GM18499 (cell line): ENCODE measurements around the gene MALT1.
"Not testable (repeated sequence)": the region's sequence is repeated elsewhere in the genome, so short reads cannot be mapped to it uniquely, and the experiment has no call there.

Experiments
- ATAC-seq: cut with Tn5 transposase; IDR thresholded peaks from one replicate; pipeline ENCODE4 v1.9.1; 2021; ENCODE audit warnings: moderate number of reproducible peaks; ENCODE audit not compliant: insufficient read depth, unreplicated experiment

The MALT1 gene, protein sequence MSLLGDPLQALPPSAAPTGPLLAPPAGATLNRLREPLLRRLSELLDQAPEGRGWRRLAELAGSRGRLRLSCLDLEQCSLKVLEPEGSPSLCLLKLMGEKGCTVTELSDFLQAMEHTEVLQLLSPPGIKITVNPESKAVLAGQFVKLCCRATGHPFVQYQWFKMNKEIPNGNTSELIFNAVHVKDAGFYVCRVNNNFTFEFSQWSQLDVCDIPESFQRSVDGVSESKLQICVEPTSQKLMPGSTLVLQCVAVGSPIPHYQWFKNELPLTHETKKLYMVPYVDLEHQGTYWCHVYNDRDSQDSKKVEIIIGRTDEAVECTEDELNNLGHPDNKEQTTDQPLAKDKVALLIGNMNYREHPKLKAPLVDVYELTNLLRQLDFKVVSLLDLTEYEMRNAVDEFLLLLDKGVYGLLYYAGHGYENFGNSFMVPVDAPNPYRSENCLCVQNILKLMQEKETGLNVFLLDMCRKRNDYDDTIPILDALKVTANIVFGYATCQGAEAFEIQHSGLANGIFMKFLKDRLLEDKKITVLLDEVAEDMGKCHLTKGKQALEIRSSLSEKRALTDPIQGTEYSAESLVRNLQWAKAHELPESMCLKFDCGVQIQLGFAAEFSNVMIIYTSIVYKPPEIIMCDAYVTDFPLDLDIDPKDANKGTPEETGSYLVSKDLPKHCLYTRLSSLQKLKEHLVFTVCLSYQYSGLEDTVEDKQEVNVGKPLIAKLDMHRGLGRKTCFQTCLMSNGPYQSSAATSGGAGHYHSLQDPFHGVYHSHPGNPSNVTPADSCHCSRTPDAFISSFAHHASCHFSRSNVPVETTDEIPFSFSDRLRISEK

DNA sequence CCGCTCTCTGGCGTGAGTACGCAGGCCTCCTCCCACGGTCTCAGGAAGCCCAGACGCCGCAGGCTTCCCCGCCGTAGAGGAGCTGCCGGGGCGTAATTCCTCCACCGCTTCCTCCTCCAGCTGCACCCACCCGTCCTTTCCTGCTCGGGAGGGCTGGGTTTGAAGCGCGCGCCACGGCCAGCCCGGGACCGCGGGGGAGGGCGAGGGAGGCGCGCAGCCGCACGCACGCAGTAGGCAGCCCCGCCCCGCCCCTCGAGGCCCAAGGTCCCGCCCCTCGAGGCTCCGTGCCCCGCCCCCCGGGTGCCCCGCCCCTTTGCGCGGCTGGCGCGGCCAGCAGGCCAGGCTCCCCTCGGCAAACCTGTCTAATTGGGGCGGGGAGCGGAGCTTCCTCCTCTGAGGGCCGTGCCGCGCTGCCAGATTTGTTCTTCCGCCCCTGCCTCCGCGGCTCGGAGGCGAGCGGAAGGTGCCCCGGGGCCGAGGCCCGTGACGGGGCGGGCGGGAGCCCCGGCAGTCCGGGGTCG lies at the start of gene MALT1:
Gene MALT1 (plus strand): TSS at position 355 of the 521 bp plus-strand sequence. CDS start 179 bp downstream, outside the sequence.
- peak; percentile 45 for ATAC-seq

DNA sequence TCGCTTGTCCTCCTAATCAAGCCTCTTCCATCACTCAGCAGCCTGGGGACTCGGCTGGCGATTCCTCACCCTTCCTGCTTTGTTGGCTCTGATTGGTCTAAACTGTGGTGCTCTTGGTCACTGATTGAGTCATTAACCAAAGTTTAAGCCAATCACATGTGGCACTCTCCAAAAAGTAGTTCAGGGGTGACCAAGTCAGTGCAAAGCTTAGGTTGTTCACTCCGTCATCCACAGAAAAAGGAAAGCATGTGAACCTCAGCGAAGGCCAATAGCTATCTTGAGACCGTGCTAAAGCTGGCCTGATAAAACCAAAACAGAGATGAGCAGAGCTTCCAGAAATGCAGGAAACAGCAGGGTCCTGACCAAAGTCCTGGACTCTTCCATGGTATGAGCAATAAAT lies 47.3 kb upstream of the MALT1 start:
- ATAC-seq: no peak

DNA sequence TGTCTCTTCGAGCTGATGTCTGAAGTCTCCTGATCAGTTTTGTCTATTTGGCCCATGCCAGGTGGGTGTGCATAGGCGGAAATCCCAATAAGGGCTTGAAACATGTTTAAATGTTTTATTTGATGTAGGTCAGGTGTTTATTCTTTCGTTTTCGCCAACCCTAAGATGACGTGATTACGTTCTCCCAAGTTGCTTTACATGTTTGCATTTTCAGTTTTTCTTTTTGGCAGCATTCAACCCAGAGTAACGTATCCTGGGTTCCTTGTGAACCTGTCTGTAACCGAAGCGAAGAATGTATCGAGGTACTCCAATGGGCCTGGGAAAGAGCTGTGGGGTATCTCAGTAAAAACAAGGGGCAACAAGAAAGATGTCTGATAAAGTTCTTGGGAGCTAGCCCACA lies 45.4 kb upstream of the MALT1 start:
- no peak for ATAC-seq

DNA sequence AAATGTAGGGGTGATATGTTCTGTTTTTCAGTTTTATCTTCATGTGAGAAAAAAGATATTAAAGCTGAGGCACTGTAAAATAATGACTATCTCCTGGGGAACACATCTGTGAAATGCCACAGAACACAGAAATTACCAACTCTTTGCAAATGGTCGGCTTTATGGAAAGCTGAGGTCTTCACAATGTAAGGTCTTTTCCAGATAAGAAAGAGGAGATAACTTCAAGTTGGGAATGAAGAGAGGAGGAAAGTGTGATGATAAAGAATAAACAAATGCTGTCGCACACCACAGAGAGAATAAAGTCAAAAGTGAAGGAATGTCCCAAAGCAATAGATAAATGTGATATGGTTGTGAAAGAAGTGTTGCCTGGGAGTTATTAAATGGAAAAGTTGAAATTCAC lies 41.2 kb upstream of the MALT1 start:
- no peak for ATAC-seq

GRCh38 chr18:58631301-58631700 lies 40.0 kb upstream of the MALT1 start:
- no peak for ATAC-seq

DNA sequence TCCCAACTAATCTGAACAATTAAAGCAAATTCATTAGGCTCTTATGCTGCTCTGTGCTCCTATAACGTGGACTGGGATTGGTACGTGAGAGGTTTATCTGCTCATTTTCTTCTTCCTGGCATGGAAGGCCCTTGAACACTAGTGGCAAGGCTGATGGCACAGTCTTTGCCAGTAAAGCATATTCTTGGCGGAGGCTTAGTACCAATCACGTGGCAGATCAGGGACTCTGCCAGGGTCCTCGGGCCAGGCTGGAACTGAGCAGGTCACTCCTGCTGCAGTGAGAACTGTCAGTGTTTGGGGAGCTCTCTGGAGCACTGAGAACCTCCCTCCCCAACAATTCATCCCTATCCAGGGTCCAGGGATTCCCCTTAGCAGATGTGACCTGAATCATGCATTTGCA lies 38.7 kb upstream of the MALT1 start:
- no peak for ATAC-seq

DNA sequence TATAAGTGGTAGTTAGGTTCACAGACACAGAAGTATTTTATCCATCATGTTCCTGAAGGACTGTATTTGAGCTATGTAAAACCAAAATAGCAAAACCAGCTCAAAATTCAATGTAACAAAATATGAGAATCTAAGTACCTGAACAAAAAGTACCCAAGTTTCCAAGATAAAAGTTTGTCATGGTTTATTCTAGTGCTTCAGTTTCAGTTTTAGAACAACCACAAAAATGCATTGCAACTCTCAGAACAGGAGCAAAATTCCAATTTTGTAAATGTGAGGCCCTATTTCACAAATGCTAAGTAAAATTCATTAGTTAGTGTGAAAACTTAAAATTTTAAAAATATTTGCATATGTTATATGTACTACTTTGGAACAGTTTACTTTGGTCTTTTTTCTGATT lies 37.4 kb upstream of the MALT1 start:
- no peak for ATAC-seq

- no peak for ATAC-seq
Measured at GRCh38 chr18:58635891-58636290, 35.4 kb upstream of the MALT1 start.

DNA sequence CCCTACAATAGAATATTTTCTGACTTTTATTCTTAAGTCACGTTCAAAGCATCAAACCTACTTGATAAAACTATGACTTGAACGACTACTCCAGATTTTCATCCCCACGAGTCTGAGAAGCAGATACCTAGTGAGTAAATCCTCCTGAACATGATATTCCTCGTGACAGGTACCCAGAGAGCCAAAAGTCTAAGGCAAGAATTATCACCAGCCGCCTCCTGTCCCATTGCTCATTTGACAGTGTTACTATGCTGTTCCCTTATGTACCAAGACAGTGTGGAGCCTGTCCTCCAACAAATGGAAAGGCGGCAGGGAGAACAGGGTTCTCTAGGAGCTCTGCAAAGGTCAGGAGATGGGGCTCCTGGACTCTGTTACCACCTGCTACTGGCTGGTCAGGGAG lies 34.1 kb upstream of the MALT1 start:
- no peak for ATAC-seq

DNA sequence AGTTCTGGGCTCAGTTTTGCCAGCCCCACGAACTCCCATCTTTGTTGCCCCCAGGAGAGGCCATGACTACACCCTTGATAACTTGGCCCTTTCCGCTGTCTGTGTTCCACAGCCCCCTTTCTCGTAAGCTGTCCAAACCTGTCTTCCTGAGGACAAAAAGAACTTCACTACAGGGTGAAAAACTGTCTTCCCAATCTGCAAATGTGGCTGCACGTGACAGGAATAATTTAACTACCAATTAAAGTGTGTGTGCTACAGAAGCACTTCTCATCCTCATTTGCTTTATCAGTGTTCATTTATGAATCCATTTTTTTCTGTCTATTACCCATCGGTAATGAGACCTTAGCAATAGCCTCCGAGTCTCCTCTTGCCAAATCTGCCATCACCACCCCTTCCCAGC lies 33.3 kb upstream of the MALT1 start:
- ATAC-seq: no peak

DNA sequence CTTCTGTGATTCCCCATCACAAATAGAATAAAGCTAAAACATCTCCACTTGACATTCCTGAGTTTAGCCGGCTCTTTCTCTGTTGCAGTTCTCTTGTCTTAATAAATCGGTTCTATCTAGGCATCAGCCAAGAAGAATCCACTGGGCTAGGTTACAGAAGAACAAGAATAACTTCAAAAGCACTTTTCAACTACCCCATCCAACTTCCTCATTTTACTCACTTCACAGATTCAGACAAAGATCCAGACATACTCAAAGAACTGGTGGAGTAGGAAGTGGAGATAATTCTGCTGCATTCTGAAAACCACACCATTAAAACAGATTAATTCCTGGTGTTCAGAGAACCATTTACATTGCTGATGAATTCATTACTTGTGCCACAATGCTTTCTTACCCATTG lies 32.8 kb upstream of the MALT1 start:
- no peak for ATAC-seq

GRCh38 chr18:58639237-58639636 lies 32.0 kb upstream of the MALT1 start:
- no peak for ATAC-seq

GRCh38 chr18:58639751-58640427 lies 31.4 kb upstream of the MALT1 start:
- peak; percentile 50 for ATAC-seq

GRCh38 chr18:58640428-58640805 lies 30.8 kb upstream of the MALT1 start:
- no peak for ATAC-seq

DNA sequence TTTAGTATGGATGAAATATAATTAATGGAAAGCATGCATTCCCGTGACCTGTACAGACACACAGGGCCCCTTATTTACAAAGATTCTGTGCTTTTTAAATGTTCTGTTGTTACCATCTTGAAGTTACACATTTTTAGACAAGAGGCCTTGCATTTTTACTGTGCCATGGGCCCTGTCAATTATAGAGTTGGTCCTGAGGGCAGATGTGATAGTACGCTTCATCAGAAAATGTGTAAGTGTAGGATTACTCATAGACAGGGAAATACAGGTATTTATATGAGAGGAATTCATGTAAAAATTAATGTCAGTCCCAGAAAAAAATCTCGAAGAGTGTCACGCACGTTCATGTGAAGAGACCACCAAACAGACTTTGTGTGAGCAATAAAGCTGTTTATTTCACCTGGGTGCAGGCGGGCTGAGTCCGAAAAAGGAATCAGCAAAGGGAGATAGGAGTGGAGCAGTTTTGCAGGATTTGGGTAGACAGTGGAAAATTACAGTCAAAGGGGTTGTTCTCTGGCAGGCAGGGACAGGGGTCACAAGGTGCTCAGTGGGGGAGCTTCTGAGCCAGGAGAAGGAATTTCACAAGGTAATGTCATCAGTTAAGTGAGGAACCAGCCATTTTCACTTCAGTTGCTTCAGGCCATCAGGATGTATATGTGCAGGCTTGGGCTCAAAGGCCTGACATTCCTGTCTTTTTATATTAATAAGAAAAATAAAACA lies 30.2 kb upstream of the MALT1 start:
- no peak for ATAC-seq

GRCh38 chr18:58643557-58643956 lies 27.7 kb upstream of the MALT1 start:
- ATAC-seq: not testable (repeated sequence)

- ATAC-seq: no peak
Measured at GRCh38 chr18:58645398-58645797, 25.9 kb upstream of the MALT1 start.

- ATAC-seq: no peak
Measured at GRCh38 chr18:58646334-58646862, 24.9 kb upstream of the MALT1 start.

- peak; percentile 76 for ATAC-seq
Measured at GRCh38 chr18:58649966-58650816, 21.1 kb upstream of the MALT1 start.
